Measurements from ENCODE around the gene TSPAN5.

GRCh38 chr4:98614094-98614493 lies 44.3 kb downstream of the TSPAN5 start:
- TF ChIP-seq CTCF (IDR thresholded peaks at IDR 0.05 in 8 of 11, conservative IDR thresholded peaks at IDR 0.05 in 3 of 11) (no peak), POLR2AphosphoS5 (IDR thresholded peaks at IDR 0.05) (no peak), POLR2A (IDR thresholded peaks at IDR 0.05) (no peak)
